GM18861 (cell line): ENCODE data around the gene DHX15.

Experiments used
- ATAC-seq: cut with Tn5 transposase; IDR thresholded peaks from one replicate; pipeline ENCODE4 v1.9.1; 2021; ENCODE audit not compliant: unreplicated experiment

DHX15 gene

DNA sequence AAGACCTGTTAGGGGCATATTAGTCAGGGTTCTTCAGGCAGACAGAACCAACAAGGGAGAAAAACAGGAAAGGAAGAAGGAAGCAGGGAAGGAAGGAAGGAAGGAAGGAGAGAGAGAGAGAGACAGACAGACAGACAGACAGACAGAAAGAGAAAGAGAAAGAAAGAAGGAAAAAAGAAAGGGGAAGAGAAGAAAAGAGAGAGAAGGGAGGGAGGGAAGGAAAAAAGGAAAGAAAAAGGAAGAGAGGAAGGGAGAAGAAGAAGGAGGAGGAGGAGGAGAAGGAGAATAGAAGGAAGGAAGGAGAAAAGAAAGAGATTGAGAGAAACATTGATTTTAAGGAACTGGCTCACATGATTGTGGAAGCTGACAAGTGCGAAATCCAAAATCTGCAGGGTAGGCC, 89.0 kb downstream of the DHX15 start:
- no peak for ATAC-seq

DNA sequence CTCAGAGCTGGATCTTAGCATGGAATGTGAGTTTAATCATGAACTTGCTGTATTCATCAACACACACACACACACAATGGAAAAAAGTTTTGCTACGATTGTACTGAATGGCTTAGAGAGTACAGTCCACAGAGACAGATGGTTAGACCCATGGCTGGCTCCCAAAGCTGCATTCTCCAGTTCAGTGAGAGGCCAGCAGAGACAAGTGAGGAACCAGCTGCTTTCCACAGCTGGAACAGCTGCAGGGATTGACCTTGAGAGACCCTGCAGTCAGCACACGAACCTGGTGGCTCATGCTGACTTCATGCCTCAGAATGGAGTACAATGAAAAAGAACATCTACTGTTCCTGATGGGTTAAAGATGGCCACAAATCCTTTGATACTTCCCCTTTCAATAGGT, 94.5 kb downstream of the DHX15 start:
- no peak for ATAC-seq

GRCh38 chr4:24488399-24489164, 95.8 kb downstream of the DHX15 start:
- no peak for ATAC-seq

- ATAC-seq: no peak
Measured at GRCh38 chr4:24482871-24483270, 101.5 kb downstream of the DHX15 start.

- ATAC-seq: no peak
Measured at GRCh38 chr4:24477919-24478318, 106.4 kb downstream of the DHX15 start.
